Measurements from ENCODE around the gene C6orf163.

C6orf163 gene

DNA sequence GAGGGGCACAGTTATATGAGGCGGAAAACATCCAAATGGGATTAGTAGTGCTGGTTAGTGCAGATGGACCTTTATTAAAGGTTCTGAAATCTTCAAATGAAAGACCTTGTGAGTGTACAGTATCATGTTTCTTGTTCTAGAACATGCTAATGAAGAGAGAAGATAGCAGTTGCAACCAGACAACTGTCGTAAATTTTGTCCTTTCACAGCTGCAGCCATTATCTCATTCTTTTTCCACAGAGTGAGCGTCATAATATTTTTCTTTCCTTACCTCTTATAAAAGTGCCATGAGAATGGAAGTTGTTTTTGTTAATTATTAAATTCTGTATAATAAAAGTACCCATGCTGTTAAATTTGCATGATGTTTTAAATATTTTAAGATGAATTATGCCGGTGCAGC lies 4.4 kb upstream of the C6orf163 start:
- TF ChIP-seq, protein P1, sequence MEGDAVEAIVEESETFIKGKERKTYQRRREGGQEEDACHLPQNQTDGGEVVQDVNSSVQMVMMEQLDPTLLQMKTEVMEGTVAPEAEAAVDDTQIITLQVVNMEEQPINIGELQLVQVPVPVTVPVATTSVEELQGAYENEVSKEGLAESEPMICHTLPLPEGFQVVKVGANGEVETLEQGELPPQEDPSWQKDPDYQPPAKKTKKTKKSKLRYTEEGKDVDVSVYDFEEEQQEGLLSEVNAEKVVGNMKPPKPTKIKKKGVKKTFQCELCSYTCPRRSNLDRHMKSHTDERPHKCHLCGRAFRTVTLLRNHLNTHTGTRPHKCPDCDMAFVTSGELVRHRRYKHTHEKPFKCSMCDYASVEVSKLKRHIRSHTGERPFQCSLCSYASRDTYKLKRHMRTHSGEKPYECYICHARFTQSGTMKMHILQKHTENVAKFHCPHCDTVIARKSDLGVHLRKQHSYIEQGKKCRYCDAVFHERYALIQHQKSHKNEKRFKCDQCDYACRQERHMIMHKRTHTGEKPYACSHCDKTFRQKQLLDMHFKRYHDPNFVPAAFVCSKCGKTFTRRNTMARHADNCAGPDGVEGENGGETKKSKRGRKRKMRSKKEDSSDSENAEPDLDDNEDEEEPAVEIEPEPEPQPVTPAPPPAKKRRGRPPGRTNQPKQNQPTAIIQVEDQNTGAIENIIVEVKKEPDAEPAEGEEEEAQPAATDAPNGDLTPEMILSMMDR (IDR thresholded peaks at IDR 0.05; ENCODE audit: insufficient read depth, low read depth, low read length, missing control alignments), result no peak
- H3K4me3 ChIP-seq (ENCODE audit: low read length), result no peak overlapping the region
- no peak for DNase-seq (ENCODE audit: low read depth)

DNA sequence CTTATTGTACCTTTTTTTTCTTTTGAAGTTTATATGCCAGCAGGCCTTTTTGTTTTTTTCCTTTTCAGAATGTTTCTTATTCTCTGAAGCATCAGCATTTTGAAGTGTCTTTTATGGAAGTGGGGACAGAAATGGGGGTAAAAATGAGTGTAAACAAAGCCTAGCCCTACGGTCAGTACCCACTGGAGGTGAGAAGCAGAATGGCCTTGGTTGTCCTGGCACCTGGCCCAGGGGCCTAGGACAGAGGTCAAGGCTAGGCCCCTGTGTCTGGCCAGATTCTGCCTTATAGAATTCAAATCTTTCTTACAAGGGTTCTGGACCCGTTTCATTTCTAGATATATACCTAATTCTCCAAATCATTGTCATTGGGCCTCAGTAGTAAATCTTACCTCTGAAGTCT lies 3.5 kb upstream of the C6orf163 start:
- TF ChIP-seq, protein P1 (IDR thresholded peaks at IDR 0.05; ENCODE audit: insufficient read depth, low read depth, low read length, missing control alignments), result no peak
- no peak for DNase-seq (ENCODE audit: low read depth)
- no peak overlapping the region for H3K4me3 ChIP-seq (ENCODE audit: low read length)

DNA sequence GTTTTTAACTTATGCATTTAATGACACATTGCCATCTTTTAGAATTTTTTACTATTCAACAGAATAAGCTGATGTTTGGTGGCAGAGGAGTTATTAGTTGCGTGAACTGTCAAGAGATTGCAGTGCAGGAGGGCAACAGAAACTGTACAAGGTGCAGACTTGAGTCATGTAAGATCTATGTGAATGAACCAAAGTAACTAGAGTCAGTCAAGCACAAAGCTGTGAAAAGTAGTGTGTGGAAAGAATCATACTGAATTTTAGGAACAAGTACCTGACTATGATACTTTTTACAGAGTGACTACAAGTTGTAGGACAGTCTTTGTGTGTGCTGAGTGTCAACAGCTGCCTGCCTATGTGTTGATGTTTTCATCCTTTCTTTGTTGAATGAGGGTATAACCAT lies 2.7 kb upstream of the C6orf163 start:
- H3K4me3 ChIP-seq (ENCODE audit: low read length), result no peak overlapping the region
- DNase-seq (ENCODE audit: low read depth), result no peak
- TF ChIP-seq, protein P1 (IDR thresholded peaks at IDR 0.05; ENCODE audit: insufficient read depth, low read depth, low read length, missing control alignments), result no peak

DNA sequence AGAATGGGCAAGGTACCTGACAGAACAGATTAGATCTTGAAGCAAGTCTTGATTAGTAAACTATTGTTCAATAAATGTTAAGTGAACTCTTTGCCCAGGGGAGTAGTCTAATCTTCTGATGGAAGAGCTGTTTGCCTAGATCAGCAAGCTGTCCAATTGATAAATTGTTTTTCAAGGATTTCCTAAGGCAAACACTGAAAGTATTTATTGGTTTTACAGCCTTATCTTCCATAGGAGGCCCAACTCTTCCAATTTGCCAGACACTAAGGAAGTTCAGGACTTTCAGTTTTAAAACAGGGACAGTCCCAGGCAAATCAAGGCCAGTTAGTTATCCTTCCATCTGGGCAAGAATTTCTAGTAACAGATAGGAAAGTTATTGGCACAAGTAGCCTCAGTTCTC lies 1.8 kb upstream of the C6orf163 start:
- DNase-seq (ENCODE audit: low read depth), result no peak
- TF ChIP-seq, protein P1 (IDR thresholded peaks at IDR 0.05; ENCODE audit: insufficient read depth, low read depth, low read length, missing control alignments), result no peak
- H3K4me3 ChIP-seq (ENCODE audit: low read length), result no peak overlapping the region

DNA sequence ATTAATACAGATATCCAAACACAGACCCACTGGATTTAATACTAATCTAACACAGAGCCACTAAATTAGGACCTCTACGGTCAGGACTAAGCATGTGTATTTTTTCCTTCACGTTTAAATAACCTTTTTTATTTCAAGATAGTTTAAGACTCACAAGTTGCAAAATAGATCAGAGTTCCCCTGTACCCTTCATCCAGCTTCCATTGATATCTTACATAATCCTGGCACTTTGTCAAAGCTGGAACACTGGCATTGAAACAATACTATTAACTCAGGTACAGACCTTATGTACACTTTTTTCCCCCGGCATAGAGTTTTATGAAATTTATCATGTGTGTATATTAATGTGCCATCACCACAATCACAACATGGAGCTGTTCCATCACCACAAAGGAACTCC lies 2.1 kb downstream of the C6orf163 start:
- H3K4me3 ChIP-seq (ENCODE audit: low read length), result no peak overlapping the region
- DNase-seq (ENCODE audit: low read depth), result no peak
- TF ChIP-seq, protein P1 (IDR thresholded peaks at IDR 0.05; ENCODE audit: insufficient read depth, low read depth, low read length, missing control alignments), result no peak

DNA sequence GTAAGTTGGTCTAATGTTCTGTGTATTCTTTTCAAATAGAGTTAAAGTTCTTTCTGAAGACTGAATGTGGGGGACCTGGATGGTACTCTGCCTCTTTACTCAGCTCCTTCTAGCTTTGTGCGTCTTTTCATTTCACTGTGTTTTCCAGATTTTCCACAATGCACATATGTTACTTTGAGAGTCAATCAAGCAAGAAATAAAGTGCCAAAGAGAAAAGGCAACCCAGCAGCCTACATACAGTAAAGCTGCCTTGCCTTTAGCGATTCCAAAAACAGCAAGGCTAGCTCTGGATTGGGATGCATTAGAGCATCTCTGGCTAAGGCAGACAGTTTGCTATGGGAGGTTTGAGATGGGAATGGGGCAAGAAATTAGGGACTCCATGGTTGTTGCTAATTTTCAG lies 5.3 kb downstream of the C6orf163 start:
- DNase-seq (ENCODE audit: low read depth), result no peak
- TF ChIP-seq, protein P1 (IDR thresholded peaks at IDR 0.05; ENCODE audit: insufficient read depth, low read depth, low read length, missing control alignments), result no peak
- no peak overlapping the region for H3K4me3 ChIP-seq (ENCODE audit: low read length)

DNA sequence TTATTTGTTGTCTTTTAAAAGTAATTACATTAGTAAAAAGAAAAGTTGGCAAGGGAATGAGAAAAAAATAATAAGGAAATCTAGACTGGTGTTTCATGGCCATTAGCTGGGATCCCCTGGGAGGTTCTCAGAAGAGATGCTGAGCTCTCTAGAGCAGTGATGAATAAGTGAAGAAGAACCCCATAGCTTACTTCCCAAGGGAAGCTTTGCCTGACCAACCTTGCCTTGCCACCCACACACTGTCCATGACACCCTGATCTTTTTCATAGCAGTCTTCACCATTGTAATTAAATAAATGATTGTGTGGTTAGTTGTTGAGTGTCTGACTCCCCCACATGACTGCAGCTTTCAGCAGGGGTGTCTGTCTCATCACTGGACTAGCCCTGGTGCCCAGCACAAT lies 5.9 kb downstream of the C6orf163 start:
- no peak overlapping the region for H3K4me3 ChIP-seq (ENCODE audit: low read length)
- DNase-seq (ENCODE audit: low read depth), result no peak
- TF ChIP-seq, protein P1 (IDR thresholded peaks at IDR 0.05; ENCODE audit: insufficient read depth, low read depth, low read length, missing control alignments), result no peak

Data from epithelial cell of esophagus (primary cell).